Sigmoid colon (tissue), 7 donors: Measurements from ENCODE around the gene TECR. TPM values are rescaled to one million over a fixed set of nuclear protein-coding genes. Genes with fewer than 3 reads are reported as not detected.

ENCODE experiments used
- DNase-seq: peaks from one replicate; pipeline ENCODE4 v3.0.0-alpha.2; 2019
- H3K27ac ChIP-seq, 4 donors: fragments of 200-600 bp; sonication (generic); one replicate each; pipeline ENCODE4 v1.5.1; 2016 to 2019; ENCODE audit warnings: mild to moderate bottlenecking in 1 of 4
- H3K27me3 ChIP-seq, 3 donors: fragments of 200-600 bp; sonication (generic); one replicate each; pipeline ENCODE4 v1.5.1; 2019; ENCODE audit warnings: mild to moderate bottlenecking in 1 of 3
- H3K36me3 ChIP-seq, 4 donors: fragments of 200-600 bp; sonication (generic); one replicate each; pipeline ENCODE4 v1.5.1; 2016 to 2019
- H3K4me1 ChIP-seq, 4 donors: fragments of 200-600 bp; sonication (generic); one replicate each; pipeline ENCODE4 v1.5.1; 2017 to 2019
- H3K4me3 ChIP-seq, 4 donors: fragments of 200-600 bp; sonication (generic); one replicate each; pipeline ENCODE4 v1.5.1; 2017 to 2019; ENCODE audit warnings: mild to moderate bottlenecking in 2 of 4, moderate library complexity in 1 of 4
- H3K9me3 ChIP-seq, 4 donors: fragments of 200-600 bp in 3 of 4; sonication (generic) in 3 of 4; one replicate each; pipeline versions ENCODE4 v1.5.1 to v1.6.1; 2013 to 2019
- EP300 ChIP-seq, 4 donors: sonication (generic); formaldehyde crosslinking; IDR thresholded peaks; one replicate each; pipeline ENCODE4 v1.6.1; 2017; ENCODE audit warnings: antibody characterized with exemption in 4 of 4
- POLR2A ChIP-seq, 2 donors: fragments of 450-650 bp; IDR thresholded peaks; one replicate each; pipeline ENCODE4 v1.6.1; 2016; ENCODE audit warnings: antibody characterized with exemption in 2 of 2, mild to moderate bottlenecking in 2 of 2, moderate library complexity in 2 of 2
- POLR2AphosphoS5 ChIP-seq, 4 donors: sonication (generic); formaldehyde crosslinking; IDR thresholded peaks; one replicate each; pipeline ENCODE4 v1.6.1; 2017; ENCODE audit warnings: antibody characterized with exemption in 4 of 4
- WGBS, 2 donors: extraction: QIAGEN DNeasy Blood & Tissue Kit; methylation state at CpG; one replicate each; pipeline ENCODE4 v1.1.7; 2013; 5-methylcytosine and 5-hydroxymethylcytosine counted together
- intact Hi-C: fragments of 100-400 bp; cut with DNase I; formaldehyde crosslinking; loops from one replicate; pipeline ENCODE4 v1.15.1; 2023
- polyA plus RNA-seq, 3 donors: library from polyadenylated mRNA; stranded (reverse); fragments of 200-250 nt; gene quantifications; one replicate each; pipeline ENCODE4 v1.2.3, GENCODE V29; 2013
- total RNA-seq, 4 donors: library from RNA; depleted of rRNA; stranded (reverse); fragments of >200 nt; gene quantifications; one replicate each; pipeline ENCODE4 v1.1.0, GENCODE V29; 2016
- TF ChIP-seq, protein P1 (sequence below), 4 experiments: fragments of 450-650 bp in 3 of 4; fragments of 200-600 bp in 1 of 4; IDR thresholded peaks; one replicate each; pipeline ENCODE4 v1.5.1; 2016 to 2019; ENCODE audit warnings: antibody characterized with exemption in 4 of 4, mild to moderate bottlenecking in 3 of 4, moderate library complexity in 2 of 4
- donor health status: healthy with polysubstance abuse.
- donor health status: Bipolar disorder and iron deficiency.
- donor health status: healthy.

The TECR gene
- total and polyA plus RNA-seq, 7 donors: 20.6 to 139 (median 32.4) TPM

DNA sequence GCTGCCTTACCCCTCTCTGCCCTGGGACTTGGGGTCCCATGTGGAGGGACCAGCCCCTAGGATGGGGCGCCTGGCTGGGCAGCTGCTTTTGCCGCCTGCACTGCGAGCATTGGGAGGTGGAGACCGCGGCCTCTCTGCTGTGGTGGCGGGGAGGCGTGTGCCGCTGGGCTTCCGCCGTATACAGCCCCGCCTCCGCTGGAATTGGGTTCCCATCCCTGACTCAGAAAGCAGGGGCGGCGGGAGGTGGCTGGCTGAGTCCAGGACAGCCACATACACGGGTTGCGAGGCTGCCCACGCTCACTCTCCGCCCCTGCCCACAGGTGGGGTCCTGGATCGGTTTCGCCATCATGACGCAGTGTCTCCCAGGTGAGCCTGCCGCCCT is 35.9 kb downstream of the TECR start:
- WGBS, 2 donors: 91 to 94% methylated on average over 22 of the region's 22 CpGs
- H3K9me3 ChIP-seq: no peaks in the 10 kb centered on the region
- H3K27ac ChIP-seq: no peak overlapping the region
- DNase-seq: no peak
- TF ChIP-seq EP300 (IDR thresholded peaks at IDR 0.05): no peak
- TF ChIP-seq POLR2AphosphoS5 (IDR thresholded peaks at IDR 0.05): no peak
- TF ChIP-seq, protein P1, sequence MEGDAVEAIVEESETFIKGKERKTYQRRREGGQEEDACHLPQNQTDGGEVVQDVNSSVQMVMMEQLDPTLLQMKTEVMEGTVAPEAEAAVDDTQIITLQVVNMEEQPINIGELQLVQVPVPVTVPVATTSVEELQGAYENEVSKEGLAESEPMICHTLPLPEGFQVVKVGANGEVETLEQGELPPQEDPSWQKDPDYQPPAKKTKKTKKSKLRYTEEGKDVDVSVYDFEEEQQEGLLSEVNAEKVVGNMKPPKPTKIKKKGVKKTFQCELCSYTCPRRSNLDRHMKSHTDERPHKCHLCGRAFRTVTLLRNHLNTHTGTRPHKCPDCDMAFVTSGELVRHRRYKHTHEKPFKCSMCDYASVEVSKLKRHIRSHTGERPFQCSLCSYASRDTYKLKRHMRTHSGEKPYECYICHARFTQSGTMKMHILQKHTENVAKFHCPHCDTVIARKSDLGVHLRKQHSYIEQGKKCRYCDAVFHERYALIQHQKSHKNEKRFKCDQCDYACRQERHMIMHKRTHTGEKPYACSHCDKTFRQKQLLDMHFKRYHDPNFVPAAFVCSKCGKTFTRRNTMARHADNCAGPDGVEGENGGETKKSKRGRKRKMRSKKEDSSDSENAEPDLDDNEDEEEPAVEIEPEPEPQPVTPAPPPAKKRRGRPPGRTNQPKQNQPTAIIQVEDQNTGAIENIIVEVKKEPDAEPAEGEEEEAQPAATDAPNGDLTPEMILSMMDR (IDR thresholded peaks at IDR 0.05): no peak
- TF ChIP-seq POLR2A (IDR thresholded peaks at IDR 0.05): no peak
- H3K27me3 ChIP-seq: no peaks in the 10 kb centered on the region
- H3K36me3 ChIP-seq: peaks cover 0 to 34% (median 5%) of the 10 kb centered on the region in 4 donors
- intact Hi-C loops: no loop called here
- peaks cover 0 to 12% (median 10%) of the 10 kb centered on the region in 4 donors for H3K4me1 ChIP-seq
- H3K4me3 ChIP-seq: no peak overlapping the region

DNA sequence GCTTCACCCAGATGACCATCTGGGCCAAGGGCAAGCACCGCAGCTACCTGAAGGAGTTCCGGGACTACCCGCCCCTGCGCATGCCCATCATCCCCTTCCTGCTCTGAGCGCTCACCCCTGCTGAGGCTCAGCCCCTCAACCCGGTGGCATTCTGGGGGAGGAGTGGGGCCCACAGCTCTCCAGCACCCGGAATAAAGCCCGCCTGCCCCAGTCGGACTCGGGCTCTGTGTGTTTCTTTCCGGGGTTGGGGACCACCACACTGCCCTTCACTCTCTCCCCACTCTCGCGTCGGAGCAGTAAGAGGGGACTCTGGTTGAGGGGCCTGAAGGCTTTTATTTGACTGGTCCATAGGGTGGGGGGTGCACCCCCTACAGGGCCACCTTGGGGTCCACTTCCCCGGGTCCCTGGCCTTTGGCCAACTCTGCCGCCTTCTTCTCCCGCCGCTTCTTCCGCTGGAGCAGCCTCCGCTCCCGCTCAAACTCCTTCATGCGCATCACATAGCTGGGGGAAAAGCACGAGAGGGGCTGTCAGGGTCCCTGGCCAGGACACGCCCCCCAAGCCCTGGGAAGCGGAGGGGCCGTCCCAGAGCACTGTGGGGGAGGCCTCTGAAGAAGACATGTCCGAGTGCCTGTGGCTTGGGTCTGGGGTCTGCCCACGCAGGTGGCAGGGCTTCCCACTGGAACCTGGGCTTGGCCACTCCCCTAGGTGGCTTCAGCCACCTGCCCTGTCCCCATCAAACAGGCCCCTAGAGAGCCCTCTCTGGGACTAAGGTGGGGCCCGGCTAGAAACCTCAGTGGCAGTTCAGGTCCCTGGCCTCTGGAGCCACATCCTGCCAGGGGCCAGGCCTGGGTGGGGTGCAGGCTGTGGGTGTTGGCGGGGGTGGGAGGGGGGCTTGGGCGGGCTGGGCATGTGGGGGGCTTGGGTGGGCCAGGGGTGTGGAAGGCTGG is 36.6 kb downstream of the TECR start:
- WGBS, 2 donors: 87 to 91% methylated on average over 27 to 28 of the region's 31 CpGs
- H3K27me3 ChIP-seq: no peaks in the 10 kb centered on the region
- no peaks in the 10 kb centered on the region for H3K9me3 ChIP-seq
- H3K4me3 ChIP-seq: no peak overlapping the region
- no peak for DNase-seq
- peaks cover 0 to 19% (median 18%) of the 10 kb centered on the region in 4 donors for H3K4me1 ChIP-seq
- peaks cover 0 to 34% (median 5%) of the 10 kb centered on the region in 4 donors for H3K36me3 ChIP-seq
- no peak for TF ChIP-seq POLR2A (IDR thresholded peaks at IDR 0.05)
- TF ChIP-seq EP300 (IDR thresholded peaks at IDR 0.05): no peak
- TF ChIP-seq POLR2AphosphoS5 (IDR thresholded peaks at IDR 0.05): no peak
- TF ChIP-seq, protein P1 (IDR thresholded peaks at IDR 0.05): no peak
- intact Hi-C loops: no loop called here
- H3K27ac ChIP-seq: no peak overlapping the region

DNA sequence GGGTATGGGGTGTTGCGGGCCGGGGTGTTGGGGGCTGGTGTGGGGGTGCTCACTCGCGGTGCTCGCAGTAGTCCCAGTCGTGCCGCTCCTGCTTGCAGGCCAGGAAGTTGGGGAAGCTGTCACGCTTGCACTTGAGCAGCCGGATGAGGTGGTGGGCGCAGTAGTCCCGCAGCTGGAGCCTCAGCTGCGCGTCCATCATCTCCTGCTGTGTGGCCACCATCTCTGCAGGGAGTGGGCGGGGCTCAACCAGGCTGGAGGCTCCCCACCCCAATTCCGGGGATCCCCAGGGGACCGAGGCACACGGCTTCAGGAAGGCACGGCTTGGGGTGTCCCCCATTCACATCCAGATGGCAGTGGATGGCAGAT is 37.3 kb downstream of the TECR start:
- WGBS, 2 donors: 80 to 83% methylated on average over 18 of the region's 18 CpGs
- DNase-seq: no peak
- Histone ChIP-seq H3K27ac (no peak overlapping the region), H3K9me3 (no peaks in the 10 kb centered on the region), H3K36me3 (peaks cover 0 to 34% (median 5%) of the 10 kb centered on the region in 4 donors), H3K4me3 (no peak overlapping the region), H3K27me3 (no peaks in the 10 kb centered on the region), H3K4me1 (peaks cover 0 to 23% (median 22%) of the 10 kb centered on the region in 4 donors)
- intact Hi-C loops: no loop called here
- no peak for TF ChIP-seq POLR2AphosphoS5 (IDR thresholded peaks at IDR 0.05)
- TF ChIP-seq, protein P1 (IDR thresholded peaks at IDR 0.05): no peak
- TF ChIP-seq EP300 (IDR thresholded peaks at IDR 0.05): no peak
- no peak for TF ChIP-seq POLR2A (IDR thresholded peaks at IDR 0.05)

DNA sequence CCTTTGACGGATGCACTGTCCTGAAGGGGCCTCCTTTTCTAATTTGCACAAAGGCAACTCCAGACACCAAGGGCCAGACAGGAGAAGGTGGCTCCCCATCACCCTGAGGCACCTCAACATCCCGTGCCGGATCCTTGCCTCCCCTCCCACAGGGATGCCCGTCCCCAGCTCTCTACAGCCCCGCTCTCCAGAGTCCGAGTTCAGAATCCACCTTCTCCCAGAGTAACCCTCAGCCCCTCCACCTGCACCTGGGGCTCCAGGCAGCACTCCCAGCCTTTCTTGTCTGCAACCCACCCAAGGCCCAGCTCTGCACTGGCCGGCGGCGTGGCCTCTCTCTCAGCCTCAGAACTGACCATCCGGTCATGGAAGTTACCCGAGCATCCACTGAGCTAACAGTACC is 37.7 kb downstream of the TECR start:
- 77 to 88% methylated on average over 11 of the region's 11 CpGs for WGBS, 2 donors
- H3K9me3 ChIP-seq: no peaks in the 10 kb centered on the region
- intact Hi-C loops: no loop called here
- no peak overlapping the region for H3K27ac ChIP-seq
- peaks cover 0 to 34% (median 5%) of the 10 kb centered on the region in 4 donors for H3K36me3 ChIP-seq
- H3K27me3 ChIP-seq: no peaks in the 10 kb centered on the region
- no peak for TF ChIP-seq EP300 (IDR thresholded peaks at IDR 0.05)
- TF ChIP-seq, protein P1 (IDR thresholded peaks at IDR 0.05): no peak
- no peak for TF ChIP-seq POLR2AphosphoS5 (IDR thresholded peaks at IDR 0.05)
- TF ChIP-seq POLR2A (IDR thresholded peaks at IDR 0.05): no peak
- H3K4me3 ChIP-seq: no peak overlapping the region
- no peak for DNase-seq
- peaks cover 0 to 24% (median 23%) of the 10 kb centered on the region in 4 donors for H3K4me1 ChIP-seq
